SK-N-SH treated with all-trans-retinoic acid at 6 μM for 48 hours (cell line): ENCODE data around the gene CPSF7.

Experiments used
- TCF4 ChIP-seq: fragments of 250-450 bp; sonication (Bioruptor Pico); IDR thresholded peaks from 2 replicates; pipeline ENCODE4 v1.8.0; 2021; ENCODE audit warnings: mild to moderate bottlenecking, moderate library complexity, borderline replicate concordance
- ZNF70 ChIP-seq: fragments of 450-650 bp; formaldehyde crosslinking; IDR thresholded peaks from 2 replicates; pipeline ENCODE4 v1.5.0; 2020; ENCODE audit warnings: mild to moderate bottlenecking, moderate library complexity

DNA sequence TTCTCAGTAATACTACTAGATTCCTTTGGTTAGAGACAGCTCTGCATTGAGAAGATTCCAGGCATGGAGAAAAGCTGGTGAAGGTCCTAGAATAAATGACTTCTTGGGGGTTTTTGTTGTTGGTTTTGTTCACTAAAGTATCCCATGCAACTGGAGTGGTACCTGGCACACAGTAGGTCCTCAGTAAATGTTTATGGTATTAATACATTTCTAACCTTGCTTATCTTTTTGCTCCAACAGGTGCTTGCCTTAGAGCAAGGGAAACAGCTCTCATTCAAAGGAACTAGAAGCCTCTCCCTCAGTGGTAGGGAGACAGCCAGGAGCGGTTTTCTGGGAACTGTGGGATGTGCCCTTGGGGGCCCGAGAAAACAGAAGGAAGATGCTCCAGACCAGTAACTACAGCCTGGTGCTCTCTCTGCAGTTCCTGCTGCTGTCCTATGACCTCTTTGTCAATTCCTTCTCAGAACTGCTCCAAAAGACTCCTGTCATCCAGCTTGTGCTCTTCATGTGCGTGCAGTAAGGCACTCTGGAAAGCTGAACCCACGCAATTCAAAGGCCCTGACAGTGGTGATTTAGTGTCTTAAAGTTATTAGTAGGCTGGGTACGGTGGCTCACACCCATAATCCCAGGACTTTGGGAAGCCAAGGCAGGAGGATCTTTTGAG is 65.6 kb downstream of the CPSF7 start:
- TF ChIP-seq TCF4 (CRISPR knock-in tag) (no peak), ZNF70 (CRISPR knock-in tag) (no peak)
